Activated T-helper 17 cell treated with anti-CD3 and anti-CD28 coated beads, Interleukin-2, amount 50 U/mL, for 72 hours (primary cell): ENCODE measurements around the gene CIB2. TPM values are rescaled to one million over a fixed set of nuclear protein-coding genes. Genes with fewer than 3 reads are reported as not detected.

ENCODE experiments used
- ATAC-seq: fragments of 150-1000 bp; cut with Tn5 transposase; replicated peaks from 2 replicates; pipeline ENCODE4 v1.10.0; 2021; ENCODE audit warnings: mild to moderate bottlenecking, moderate library complexity
- H3K27ac Mint-ChIP-seq: one replicate; pipeline ENCODE4 v1.8.0; 2022; ENCODE audit warnings: mixed read lengths
- H3K27me3 Mint-ChIP-seq: one replicate; pipeline ENCODE4 v1.8.0; 2022; ENCODE audit warnings: mixed read lengths
- H3K36me3 Mint-ChIP-seq: one replicate; pipeline ENCODE4 v1.8.0; 2022; ENCODE audit warnings: low read depth, mild to moderate bottlenecking, mixed read lengths
- H3K4me1 Mint-ChIP-seq: one replicate; pipeline ENCODE4 v1.8.0; 2022; ENCODE audit warnings: mixed read lengths
- H3K4me3 Mint-ChIP-seq: one replicate; pipeline ENCODE4 v1.8.0; 2022; ENCODE audit warnings: mild to moderate bottlenecking, mixed read lengths
- H3K9me3 Mint-ChIP-seq: one replicate; pipeline ENCODE4 v1.8.0; 2022; ENCODE audit warnings: mixed read lengths
- total RNA-seq, 2 donors: library from RNA; stranded (reverse); gene quantifications; one replicate each; pipeline ENCODE4 v1.2.3, GENCODE V29; 2022

CIB2 gene
- total RNA-seq, 2 donors from 2014 or later = 0.65 to 1.7 TPM

DNA sequence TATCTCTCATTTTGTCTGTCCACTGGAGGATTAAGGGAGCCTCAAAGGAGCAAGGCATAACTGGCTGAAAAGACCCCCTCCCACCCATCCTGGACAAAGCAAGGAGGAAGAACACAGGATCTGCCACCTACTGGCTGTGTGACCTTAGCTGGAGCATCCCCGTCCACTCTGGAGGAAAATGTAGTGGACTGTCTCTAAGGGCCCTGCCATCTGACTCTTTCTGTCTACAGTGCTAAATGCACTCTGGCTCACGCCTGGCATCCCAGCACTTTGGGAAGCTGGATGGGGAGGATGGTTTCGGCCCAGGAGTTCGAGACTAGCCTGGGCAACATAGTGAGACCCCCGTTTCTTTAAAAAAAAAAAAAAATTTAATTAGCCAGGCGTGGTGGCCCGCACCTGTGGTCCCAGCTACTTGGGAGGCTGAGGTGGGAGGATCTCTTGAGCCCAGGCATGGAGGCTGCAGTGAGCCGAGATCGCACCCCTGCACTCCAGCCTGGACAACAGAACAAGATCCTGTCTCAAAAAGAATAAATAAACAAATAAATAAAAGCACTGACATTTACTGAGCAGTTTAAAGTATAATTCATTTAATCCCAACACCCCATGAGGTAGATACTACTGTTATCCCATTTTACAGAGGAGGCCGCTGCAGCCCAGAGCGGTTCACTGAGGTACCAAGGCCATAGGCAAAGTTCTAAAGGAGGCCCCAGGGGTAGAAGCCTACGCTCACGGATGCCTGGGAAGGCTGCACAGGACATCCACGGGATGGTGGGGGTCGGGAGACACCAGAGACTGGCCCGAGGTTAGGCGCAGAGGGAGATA, 54.8 kb downstream of the CIB2 start:
- Mint-ChIP-seq H3K4me1 (peaks cover 28% of the 10 kb centered on the region), H3K36me3 (peaks cover 21% of the 10 kb centered on the region), H3K9me3 (no peaks in the 10 kb centered on the region), H3K27ac (peak overlapping the region; percentile 85), H3K4me3 (no peak overlapping the region), H3K27me3 (no peaks in the 10 kb centered on the region)
- peak; percentile 46 for ATAC-seq

DNA sequence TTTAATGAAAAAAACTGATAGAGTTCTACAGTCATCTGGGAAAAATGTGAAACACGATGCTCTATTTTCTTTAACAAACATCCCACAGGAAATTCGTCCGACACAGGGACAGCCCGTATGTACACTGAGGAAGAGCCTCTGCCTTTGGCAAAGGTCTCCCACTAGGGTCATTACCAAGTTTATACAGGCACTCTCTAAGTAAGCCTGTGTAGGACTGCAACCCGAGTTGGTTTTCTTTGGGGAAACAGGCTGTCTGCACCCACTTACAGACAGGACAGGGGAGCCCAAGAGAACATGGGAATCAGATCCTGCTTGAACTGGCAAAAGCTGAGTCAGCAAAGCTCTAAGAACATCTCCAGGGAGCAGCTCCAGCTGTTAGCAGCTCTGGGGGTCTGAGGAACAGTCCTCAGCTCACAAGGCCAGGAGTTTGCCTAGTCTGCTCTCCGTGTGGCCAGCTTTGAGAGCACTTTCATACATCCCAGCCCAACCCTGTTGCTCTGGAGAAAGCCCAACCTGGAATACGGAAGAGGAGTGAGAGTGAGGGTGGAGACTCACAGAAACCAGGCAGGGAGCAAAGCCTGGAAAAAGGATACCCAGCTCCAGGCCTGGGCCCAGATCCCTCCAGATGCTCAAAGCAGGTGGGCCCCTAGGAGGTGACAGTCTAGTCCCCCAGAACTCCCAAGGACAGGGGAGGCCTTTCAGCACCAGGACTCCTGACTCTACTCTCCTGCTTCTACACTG, 55.6 kb downstream of the CIB2 start:
- Mint-ChIP-seq H3K27me3 (no peaks in the 10 kb centered on the region), H3K36me3 (peaks cover 25% of the 10 kb centered on the region), H3K27ac (peak overlapping the region; percentile 85), H3K9me3 (no peaks in the 10 kb centered on the region), H3K4me1 (peaks cover 30% of the 10 kb centered on the region), H3K4me3 (no peak overlapping the region)
- no peak for ATAC-seq

DNA sequence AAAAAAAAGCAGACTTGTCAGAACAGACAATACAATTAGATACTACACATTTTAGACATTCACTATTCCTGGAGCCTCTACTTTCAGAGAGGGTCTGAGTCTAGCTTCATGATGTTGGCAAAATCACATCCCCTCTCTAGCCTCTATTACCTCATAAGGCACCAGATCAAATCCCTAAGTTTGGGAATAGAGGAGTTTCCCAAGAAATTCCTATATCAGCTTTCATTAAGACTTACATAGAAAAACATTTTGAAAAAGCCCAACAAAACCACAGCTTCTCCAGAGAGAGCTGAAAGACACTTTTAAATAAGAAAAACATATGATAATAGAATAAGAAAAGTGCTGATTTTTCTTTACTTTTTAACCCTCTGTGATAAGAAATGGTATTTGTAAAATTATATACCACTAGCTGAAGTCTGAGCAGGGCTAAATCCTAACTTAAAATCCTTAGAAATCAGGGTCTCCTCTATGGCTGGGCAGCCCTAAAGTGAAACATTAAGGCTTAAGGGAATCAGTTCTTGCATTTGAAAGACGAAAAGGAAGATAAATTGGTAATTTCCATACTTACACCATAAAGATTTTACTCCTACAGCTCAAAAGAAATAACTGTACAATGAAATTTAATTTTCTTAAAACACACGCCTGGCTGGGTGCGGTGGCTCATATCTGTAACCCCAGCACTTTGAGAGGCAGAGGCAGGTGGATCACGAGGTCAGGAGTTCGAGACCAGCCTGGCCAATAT, 58.0 kb downstream of the CIB2 start:
- no peak for ATAC-seq
- no peaks in the 10 kb centered on the region for H3K27me3 Mint-ChIP-seq
- H3K4me1 Mint-ChIP-seq = peaks cover 52% of the 10 kb centered on the region
- peak overlapping the region; percentile 59 for H3K27ac Mint-ChIP-seq
- no peaks in the 10 kb centered on the region for H3K9me3 Mint-ChIP-seq
- peaks cover 30% of the 10 kb centered on the region for H3K36me3 Mint-ChIP-seq
- H3K4me3 Mint-ChIP-seq = no peak overlapping the region

DNA sequence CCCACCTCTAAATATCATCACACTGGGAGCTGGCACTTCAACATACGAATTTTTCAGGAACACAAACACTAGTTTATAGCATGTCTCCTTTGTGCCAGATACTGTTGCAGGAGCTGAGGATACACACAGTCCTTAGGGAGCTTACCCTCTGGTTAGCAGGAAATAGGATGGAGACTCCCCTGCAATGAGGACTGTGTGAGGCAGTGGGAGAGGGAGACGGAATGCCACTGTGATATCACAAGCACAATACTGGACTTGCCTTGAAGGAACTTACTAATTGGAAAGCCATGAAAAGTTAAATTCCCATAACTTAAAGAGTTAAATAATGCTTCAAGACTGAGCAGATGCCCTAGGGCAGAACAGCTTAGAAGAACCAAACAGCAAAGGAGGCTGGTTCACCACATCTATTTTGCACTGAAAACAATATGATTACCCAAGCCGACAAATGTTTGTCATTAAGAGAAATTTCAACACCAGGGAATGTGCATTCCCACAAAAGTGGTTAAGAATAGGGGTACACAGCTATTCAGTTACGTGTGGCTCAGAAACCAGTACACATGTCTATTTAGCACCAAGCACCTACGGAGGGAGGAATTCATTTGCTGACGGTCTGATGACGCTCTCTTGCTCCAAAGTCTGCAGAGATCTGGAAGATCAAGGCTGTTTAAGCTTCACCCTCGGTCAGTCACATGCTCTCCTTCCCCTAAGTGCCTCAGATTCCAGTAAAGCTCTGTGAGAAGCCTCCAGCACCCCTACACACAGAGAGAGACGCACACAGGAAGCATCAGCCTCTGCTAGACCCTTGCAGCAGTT, 59.0 kb downstream of the CIB2 start:
- Mint-ChIP-seq H3K27ac (peak overlapping the region; percentile 59), H3K27me3 (no peaks in the 10 kb centered on the region), H3K4me1 (peaks cover 56% of the 10 kb centered on the region), H3K36me3 (peaks cover 30% of the 10 kb centered on the region), H3K4me3 (no peak overlapping the region), H3K9me3 (no peaks in the 10 kb centered on the region)
- no peak for ATAC-seq

DNA sequence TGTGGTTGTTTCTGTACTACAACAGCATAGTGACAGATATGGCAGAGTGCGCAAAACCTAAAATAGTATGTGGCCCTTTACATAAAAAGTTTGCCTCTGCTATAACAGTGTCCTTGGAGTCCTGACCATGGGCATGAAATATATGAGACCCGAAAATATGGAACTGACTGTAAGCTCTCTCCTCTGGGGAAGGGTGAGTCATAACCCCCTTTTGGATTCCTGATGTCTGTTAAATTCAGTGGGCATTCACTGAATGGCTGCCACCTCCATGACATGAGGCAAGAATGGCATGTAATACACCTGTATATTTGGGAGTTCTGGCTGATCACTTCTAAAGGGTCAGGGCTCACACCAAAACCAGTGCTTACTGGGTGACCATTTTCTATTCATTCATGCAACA, 59.9 kb downstream of the CIB2 start:
- Mint-ChIP-seq H3K4me3 (no peak overlapping the region), H3K4me1 (peaks cover 64% of the 10 kb centered on the region), H3K36me3 (peaks cover 30% of the 10 kb centered on the region), H3K27ac (no peak overlapping the region), H3K27me3 (no peaks in the 10 kb centered on the region), H3K9me3 (no peaks in the 10 kb centered on the region)
- peak; percentile 13 for ATAC-seq

DNA sequence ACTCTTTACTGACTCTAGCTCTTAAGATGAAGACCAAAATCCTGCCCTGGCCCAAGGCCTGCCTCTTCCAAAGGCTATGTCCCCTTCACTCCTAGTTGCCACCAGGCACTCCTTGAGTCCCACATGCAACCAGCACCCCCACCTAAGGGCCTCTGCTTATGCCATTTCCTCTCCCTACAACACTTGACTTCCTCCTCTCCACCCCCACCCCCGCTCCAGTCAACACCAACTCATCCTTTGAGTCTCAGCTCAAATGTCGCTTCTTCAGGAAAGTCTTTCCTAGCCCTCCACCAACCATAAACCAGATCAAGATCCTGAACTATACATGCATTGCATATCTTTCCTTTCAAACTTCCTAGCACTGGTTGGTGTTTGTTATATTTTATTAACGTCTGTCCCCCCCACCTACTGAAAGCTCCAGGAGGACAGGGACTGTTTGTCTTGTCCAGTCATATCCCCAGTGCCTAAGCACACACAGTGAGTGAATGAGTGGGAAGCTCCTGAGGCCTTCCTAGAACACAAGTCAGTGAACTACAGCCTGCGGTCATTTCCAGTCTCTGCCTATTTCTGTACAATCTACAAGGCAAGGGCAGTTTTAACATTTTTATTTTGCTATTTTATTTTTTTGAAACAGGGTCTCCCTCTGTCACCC, 61.1 kb downstream of the CIB2 start:
- no peak overlapping the region for H3K27ac Mint-ChIP-seq
- peak; percentile 56 for ATAC-seq
- no peak overlapping the region for H3K4me3 Mint-ChIP-seq
- peaks cover 21% of the 10 kb centered on the region for H3K36me3 Mint-ChIP-seq
- H3K4me1 Mint-ChIP-seq = peaks cover 68% of the 10 kb centered on the region
- H3K27me3 Mint-ChIP-seq = no peaks in the 10 kb centered on the region
- no peaks in the 10 kb centered on the region for H3K9me3 Mint-ChIP-seq

DNA sequence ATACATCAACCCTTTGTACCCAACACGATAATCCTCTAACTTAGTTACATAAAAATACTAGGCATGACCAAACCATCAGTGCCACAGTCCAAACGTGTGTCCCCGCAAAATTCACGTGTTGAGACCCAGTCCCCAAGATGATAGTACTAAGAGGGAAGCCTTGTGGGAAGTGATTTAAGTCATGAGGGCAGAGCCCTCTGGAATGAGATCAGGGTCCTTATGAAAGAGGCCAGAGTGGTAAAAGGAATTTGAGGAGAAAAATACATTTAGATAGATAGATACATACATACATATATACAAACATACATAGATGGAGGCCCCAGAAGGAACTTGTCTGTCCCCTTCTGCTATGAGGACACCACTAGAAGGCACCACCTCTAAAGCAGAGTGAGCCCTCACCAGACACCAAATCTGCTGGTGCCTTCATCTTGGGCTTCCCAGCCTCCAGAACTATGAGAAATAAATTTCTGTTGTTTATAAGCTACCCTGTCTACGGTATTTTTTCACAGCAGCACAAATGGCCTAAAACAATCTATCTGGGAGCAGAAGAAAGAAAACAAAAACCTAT, 61.7 kb downstream of the CIB2 start:
- Mint-ChIP-seq H3K27me3 (no peaks in the 10 kb centered on the region), H3K36me3 (peaks cover 17% of the 10 kb centered on the region), H3K9me3 (no peaks in the 10 kb centered on the region), H3K27ac (no peak overlapping the region), H3K4me3 (no peak overlapping the region), H3K4me1 (peaks cover 65% of the 10 kb centered on the region)
- no peak for ATAC-seq

DNA sequence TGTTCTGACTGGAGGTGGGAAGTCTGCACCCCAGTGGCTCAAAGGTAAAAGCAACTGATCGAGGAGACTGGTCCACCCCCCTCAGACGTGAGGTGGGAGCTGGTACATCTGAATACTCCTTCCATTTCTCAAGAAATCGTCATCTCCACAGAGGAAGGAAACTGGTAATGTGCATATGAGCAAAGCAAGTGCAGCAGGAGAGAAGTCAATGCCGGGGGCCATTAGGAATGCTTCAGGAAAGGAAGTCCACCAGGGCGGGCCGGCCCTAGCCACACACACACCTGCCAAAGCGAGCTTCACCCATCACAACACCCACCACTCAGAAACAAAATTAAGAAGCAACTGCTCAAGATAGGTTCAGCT, 62.2 kb downstream of the CIB2 start:
- H3K4me3 Mint-ChIP-seq = no peak overlapping the region
- no peaks in the 10 kb centered on the region for H3K9me3 Mint-ChIP-seq
- no peaks in the 10 kb centered on the region for H3K27me3 Mint-ChIP-seq
- H3K27ac Mint-ChIP-seq = no peak overlapping the region
- ATAC-seq = peak; percentile 9
- H3K4me1 Mint-ChIP-seq = peaks cover 60% of the 10 kb centered on the region
- H3K36me3 Mint-ChIP-seq = peaks cover 12% of the 10 kb centered on the region

DNA sequence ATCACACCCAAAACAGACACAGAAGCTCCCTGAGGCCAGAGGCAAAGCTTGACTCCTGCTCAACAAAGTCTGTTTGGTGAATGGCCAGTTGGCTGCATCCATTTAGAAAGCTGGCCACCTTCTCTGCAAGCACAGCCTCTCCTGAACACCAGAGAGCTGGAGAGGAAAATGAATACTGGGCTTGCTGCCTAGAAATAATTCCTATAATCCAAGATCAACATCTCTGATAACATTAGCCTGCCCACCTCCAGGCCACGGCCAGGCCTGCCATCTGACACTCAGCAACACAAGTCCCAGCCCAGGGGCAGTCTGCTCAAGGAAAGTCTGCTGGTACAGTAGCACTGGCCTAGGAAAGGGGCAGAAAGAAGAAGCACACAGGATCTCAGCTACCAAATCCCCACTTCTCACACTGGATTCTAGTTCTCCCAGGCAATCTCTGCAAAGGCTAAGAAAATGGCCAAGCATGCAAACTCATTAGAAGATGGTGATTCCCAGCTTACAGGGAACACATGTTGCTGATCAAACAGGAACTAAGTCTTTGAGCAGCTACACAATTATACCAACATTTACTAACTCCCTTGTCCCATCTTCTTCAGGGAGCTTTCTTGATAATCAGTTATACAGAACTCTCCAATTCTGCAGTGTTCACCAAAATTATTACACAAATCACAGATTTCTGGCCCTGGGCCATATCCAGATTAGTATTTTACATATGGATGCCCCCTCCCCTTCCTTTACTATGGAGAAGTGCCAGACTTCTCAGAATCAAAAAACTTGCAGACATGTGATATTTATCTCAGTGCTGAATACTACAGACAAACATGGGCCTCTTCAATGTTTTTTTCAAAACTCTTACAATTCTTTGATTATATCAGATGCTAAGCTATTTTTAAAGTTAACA, 63.7 kb downstream of the CIB2 start:
- Mint-ChIP-seq H3K27ac (no peak overlapping the region), H3K4me3 (no peak overlapping the region), H3K4me1 (peaks cover 62% of the 10 kb centered on the region), H3K36me3 (peaks cover 12% of the 10 kb centered on the region), H3K9me3 (no peaks in the 10 kb centered on the region), H3K27me3 (no peaks in the 10 kb centered on the region)
- no peak for ATAC-seq

DNA sequence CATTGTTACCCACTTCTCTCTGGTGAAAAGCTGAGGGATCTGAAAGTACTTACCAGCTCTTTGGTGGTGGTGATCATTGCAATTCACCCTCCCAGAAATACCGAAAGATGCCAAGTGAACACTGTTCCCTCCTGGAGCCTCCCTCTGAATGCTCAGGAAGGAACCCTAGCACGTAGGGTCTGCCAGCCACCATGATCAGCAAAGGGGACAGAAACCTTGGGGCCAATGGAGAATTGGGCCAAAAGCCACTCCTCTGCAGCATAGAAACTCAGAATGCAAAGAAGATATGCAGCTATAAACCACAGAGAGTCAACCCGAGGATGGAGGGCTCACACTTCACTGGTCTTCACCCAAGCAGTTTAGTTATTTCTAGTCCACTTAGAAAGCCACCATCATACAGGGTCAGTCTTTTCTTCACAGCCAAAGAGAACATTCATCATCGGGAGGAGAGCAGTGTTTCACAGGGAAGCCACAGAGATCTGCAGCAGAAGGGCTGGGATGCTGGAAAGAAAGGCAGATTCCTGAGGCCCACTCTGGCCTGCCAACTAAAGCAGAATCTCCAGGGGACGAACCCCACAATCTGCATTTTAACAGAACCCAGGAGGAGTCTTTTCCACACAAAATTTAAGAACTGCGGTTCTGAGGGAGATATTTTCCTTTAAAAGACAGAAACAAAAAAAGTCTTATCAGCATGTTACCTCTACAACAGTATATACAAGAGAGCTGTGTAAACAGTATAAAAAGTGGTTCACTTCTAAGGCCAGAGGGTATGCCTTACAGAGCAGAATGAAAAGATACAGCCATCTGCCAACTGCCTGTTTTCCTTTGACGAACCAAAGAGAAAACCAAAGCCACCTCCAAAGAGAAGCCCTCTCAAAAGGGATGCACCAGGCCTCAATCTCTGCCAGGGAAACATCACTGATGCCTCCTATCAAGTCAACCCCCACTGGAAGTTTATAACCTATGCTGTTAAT, 65.0 kb downstream of the CIB2 start:
- Mint-ChIP-seq H3K4me1 (peaks cover 58% of the 10 kb centered on the region), H3K4me3 (no peak overlapping the region), H3K9me3 (no peaks in the 10 kb centered on the region), H3K27me3 (no peaks in the 10 kb centered on the region), H3K27ac (no peak overlapping the region), H3K36me3 (peaks cover 7% of the 10 kb centered on the region)
- peak; percentile 35 for ATAC-seq

DNA sequence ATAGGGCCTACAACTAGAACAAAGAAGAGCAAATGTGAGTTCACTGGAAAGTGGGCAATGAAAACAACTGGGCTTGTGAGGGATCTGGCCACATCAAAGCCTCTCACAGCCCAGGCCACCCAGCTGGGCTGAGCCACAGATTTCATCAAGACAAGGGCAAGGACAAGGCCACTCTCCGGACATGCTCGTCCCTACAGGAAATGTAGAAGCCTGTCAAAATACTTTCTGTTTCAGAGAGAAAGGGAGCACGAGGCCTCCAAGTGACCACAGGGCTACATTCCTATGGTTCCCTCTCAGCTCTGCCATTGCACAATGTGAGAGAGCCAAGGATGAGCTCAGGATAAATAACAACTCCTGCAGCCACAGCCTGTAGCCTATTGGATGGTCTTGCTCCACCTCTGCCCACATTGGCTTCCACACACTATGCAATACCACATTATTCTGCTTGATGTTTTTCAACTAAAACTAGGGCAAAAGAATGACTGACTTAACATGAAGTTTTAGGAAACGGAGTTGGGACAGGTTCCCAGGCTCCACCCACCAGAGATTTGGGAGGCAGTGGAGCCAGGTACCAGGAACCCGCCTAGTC, 65.9 kb downstream of the CIB2 start:
- H3K36me3 Mint-ChIP-seq = peaks cover 5% of the 10 kb centered on the region
- H3K4me3 Mint-ChIP-seq = no peak overlapping the region
- ATAC-seq = peak; percentile 30
- H3K27me3 Mint-ChIP-seq = no peaks in the 10 kb centered on the region
- no peaks in the 10 kb centered on the region for H3K9me3 Mint-ChIP-seq
- no peak overlapping the region for H3K27ac Mint-ChIP-seq
- peaks cover 56% of the 10 kb centered on the region for H3K4me1 Mint-ChIP-seq
